Suppressor macrophage treated with lipopolysaccharide for 1 hour (primary cell): ENCODE results near the gene DGUOK.
"Not testable (repeated sequence)": the region's sequence is repeated elsewhere in the genome, so short reads cannot be mapped to it uniquely, and the experiment has no call there.

Experiments
- DNase-seq, 3 donors: peaks; one replicate each; pipeline ENCODE4 v3.0.0-alpha.2; 2020 to 2022

The DGUOK gene

GRCh38 chr2:73901143-73901542, 25.5 kb upstream of the DGUOK start:
- DNase-seq = no peak

DNA sequence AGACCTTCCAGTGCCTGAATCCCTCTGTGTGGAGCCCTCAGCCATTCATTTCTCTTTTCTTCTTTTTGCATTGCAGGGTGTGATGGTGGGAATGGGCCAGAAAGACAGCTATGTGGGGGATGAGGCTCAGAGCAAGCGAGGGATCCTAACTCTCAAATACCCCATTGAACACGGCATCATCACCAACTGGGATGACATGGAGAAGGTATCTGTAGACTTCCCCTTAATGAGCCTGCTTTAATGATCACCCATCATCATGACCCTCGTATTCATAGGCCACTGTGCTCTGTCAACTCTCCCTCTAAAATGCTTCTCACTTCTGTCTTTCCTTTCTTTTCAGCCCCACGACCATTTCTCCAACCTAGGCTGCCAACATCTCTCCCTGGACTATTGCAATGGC, 24.4 kb upstream of the DGUOK start:
- DNase-seq = no peak

DNA sequence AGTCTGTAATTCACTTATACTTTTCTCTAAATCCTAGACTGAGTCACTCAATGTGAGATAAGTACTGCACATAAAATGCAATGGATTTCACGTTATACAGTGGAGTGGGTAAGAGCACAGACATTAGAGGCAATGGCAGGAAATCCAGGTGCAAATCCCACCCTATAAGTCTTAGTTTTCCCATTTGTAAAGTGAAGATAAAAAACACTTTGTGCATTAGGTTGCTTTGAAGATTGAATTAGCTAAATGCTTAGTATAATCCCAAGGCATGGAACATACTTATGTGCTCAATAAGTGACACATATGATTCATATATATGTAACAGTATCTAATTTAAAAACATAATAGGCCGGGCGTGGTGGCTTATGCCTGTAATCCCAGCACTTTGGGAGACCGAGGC, 23.4 kb upstream of the DGUOK start:
- no peak for DNase-seq

- DNase-seq = not testable (repeated sequence)
Observed at GRCh38 chr2:73903949-73904613, 22.6 kb upstream of the DGUOK start.

GRCh38 chr2:73904952-73905351, 21.7 kb upstream of the DGUOK start:
- no peak for DNase-seq

DNA sequence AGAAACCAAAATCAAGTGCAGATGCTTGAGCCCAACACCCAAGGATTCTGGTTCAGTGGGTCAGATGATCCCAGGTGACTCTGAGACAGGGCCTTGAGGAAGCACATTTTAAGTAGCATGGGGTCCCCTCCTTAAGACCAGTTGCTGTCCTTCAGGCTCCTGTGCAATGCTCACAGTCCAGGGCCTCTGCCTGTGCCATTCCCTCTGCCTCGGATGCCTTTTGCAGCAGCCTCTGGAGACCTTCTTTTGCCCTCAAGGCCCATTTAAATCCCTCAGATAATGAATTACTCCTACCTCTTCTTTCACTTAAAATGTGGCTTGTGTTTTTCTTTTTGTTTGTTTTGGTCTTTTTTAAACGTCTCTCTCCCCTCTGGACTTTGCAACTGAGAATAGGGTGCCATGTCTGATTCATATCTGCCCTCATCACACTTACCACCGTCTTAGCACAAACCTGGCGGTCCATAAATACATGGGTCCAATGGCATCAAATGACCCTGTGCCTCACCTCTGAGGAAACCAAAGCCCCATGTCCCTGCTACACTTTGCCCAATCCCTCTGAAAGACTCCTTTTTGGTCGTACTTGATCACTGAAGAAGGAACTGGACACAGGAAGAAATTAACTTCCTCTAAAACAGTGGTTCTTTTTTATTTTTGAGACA, 19.7 kb upstream of the DGUOK start:
- peak in 1 of 3 donors; percentile 18 for DNase-seq

GRCh38 chr2:73907840-73908452, 18.7 kb upstream of the DGUOK start:
- DNase-seq = peak; percentile 16 to 40 (median 28)

DNA sequence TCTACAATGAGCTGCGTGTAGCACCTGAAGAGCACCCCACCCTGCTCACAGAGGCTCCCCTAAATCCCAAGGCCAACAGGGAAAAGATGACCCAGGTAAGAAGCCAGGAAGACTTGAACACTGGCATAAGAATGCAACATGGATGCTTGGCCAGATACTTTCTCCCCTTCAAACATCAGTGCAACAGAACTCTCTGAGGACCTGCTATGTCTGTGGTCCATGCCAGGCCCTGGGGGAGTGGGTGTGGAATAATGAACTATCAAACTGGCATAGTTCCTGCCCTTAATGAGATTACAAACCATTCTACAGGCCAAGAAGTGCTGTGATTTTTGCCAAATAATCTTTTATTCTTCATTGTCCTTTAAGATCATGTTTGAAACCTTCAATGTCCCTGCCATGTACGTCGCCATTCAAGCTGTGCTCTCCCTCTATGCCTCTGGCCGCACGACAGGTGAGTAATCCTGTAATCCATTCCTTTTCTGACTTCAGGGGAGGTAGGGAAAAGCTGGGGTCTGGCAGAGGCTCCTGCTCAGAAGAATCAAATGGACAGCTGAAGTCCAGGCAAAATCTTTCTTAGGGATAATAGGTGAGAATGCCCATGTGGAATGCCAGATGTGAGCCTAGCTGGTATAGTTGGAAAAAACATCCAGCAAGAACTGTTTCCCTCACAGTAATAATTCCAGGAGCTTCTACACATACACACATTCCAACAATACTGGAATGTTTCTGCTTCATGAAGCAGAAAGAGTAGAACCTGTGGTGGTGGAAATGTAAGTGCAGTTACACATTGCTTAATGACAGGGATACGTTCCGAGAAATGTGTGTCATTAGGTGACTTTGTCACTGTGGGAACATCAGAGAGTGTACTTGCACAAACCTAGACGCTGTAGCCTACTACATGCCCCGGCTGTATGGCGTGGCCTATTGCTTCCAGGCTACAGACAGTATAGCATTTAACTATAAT, 17.7 kb upstream of the DGUOK start:
- no peak for DNase-seq

GRCh38 chr2:73910873-73911547, 15.7 kb upstream of the DGUOK start:
- no peak for DNase-seq

GRCh38 chr2:73911548-73912208, 15.0 kb upstream of the DGUOK start:
- no peak for DNase-seq

GRCh38 chr2:73913414-73914054, 13.1 kb upstream of the DGUOK start:
- no peak for DNase-seq

GRCh38 chr2:73914667-73915066, 12.0 kb upstream of the DGUOK start:
- no peak for DNase-seq

DNA sequence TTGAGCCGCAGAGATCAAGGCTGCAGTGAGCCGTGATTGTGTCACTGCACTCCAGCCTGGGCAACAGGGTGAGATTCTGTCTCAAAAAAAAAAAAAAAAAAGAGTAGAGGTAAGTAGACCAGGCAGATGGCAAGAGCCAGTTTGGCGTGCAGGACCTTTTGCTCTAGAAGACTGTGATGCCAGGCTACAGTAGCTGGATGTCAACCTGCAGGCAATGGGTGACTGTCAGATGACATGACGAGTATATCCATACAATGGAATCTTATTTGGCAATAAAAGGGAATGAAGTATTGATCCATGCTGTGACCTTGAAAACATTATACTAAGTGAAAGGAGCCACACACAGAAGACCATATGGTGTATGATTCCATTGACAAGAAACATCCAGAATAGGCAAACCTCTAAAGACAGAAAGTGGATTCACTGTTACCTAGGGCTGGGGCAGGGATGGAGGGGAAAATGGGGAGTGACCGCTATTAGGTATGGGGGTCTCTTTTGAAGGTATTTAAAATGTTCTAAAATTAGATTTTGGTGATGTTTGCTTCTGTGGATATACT, 11.2 kb upstream of the DGUOK start:
- no peak for DNase-seq

- DNase-seq = no peak
Observed at GRCh38 chr2:73916666-73917065, 10.0 kb upstream of the DGUOK start.

DNA sequence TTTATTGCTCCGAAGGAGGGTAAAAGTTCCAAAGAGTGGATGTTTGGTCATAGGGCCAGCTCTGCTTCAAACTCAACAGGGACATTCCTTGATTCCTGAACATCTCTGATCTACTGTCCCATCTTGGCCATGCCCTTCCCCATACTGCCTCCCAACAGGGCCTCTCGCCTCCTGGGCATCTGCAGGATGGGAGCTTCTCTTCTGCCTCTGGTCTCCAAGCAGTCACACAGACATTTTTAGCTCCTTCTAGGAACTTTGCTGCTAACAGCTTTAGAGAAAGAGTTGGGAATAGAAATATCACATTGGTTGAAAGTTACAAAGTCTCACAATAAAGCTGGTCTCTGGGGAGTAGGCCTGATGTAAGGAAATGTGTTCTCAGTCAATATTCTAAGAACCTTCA, 9.4 kb upstream of the DGUOK start:
- no peak for DNase-seq

DNA sequence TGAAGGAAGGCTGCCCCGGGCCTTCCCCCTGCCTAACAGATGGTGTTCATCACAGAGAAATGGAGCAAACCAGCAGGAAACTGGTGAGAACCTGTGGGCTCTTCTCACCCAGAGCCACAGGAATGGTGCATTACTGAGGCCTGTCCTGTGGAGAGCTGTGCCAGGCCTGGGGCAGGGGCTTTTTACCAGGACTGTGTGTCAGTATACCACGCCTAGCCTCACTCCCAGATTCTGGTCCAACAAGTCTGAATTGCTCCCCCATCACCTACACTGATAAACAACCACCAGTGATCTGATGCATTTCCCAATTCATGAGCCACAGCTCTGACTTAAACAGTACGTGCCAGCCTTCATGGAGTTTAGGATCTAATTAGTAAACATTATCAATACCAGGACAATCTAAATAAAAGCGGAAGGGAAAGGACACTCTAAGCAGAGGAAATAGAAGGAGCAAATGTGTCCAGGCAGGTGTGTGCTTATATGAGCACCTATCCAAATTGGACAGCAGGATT, 8.9 kb upstream of the DGUOK start:
- no peak for DNase-seq

DNA sequence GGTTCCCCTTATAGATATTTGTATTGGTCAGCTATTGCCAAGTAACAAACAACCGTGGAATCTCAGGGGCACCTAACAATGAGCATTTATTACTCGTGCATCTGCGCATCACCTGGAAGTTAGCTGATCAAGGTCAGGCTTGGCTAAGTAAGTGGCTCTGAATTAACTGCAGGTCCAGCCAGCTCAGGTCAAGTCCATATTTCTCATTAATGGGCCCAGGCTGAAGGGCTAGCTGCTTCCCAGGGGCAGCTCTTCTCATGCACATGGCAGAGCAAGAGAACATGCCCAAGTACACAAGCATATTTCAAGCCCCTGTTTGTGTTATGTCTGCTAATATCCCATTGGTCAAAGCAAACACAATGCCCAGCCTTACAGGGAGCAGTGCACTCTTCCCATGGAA, 7.8 kb upstream of the DGUOK start:
- DNase-seq = no peak

DNA sequence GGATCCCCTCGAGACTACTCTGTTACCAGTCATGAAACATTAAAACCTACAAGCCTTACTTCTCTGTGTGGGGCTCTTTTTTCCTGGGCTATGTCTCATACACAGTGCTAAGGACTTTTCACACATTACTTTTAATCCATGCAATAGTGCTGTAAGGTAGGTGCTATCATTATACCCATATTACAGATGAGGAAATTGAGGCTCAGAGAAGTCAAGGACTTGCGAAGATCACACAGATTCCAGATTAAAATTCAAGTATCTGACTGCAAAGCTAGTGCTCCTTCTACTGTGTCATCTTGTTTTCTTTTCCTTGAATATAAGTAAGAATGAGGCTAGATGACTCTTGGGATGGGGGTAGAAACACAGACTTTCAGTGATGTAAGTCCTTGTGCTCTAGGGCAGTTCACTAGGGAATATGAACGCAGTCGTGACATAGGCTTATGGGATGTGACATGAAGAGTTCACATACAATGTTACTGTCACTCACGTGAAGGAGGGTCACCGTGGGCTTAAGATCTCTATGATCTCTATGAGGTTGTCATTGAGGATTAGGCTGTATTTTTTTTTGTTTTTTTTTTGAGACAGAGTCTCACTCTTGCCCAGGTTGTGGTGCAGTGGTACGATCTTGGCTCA, 7.0 kb upstream of the DGUOK start:
- DNase-seq = no peak

- DNase-seq = peak; percentile 39 to 67 (median 49)
Observed at GRCh38 chr2:73920577-73921545, 5.8 kb upstream of the DGUOK start.
